Pancreas (tissue), 10 donors: ENCODE measurements around the gene EP300. TPM values are rescaled to one million over a fixed set of nuclear protein-coding genes. Genes with fewer than 3 reads are reported as not detected.

Experiments
- ATAC-seq, 4 donors: fragments of 200-7000 bp; cut with Tn5 transposase; one replicate each; pipeline versions ENCODE4 v1.8.0 to v1.9.1; 2020; ENCODE audit warnings: mild to moderate bottlenecking in 4 of 4, moderate library complexity in 4 of 4
- DNase-seq, 6 donors: peaks; one replicate each; pipeline ENCODE4 v3.0.0-alpha.2; 2020
- FAIRE-seq: peaks from 2 replicates; lab custom pipeline; 2012; peaks lifted over from hg19 to GRCh38; lab: Jason Lieb, UNC
- H3K27ac ChIP-seq, 4 donors: fragments of 200-600 bp; sonication (generic); 1 replicate in 3 of 4; 2 replicates in 1 of 4; pipeline versions ENCODE4 v1.5.0 to v1.8.0; 2020
- H3K27me3 ChIP-seq, 4 donors: fragments of 200-600 bp; one replicate each; pipeline ENCODE4 v1.8.0; 2021
- H3K36me3 ChIP-seq, 3 donors: fragments of 200-600 bp; sonication (generic) in 1 of 3; one replicate each; pipeline versions ENCODE4 v1.5.0 to v1.8.0; 2020 to 2021
- H3K4me1 ChIP-seq, 3 donors: fragments of 200-600 bp; one replicate each; pipeline ENCODE4 v1.8.0; 2021
- H3K4me3 ChIP-seq, 4 donors: fragments of 200-600 bp; sonication (generic) in 2 of 4; one replicate each; pipeline versions ENCODE4 v1.5.0 to v1.8.0; 2020 to 2021
- H3K9me3 ChIP-seq, 4 donors: fragments of 200-600 bp; one replicate each; pipeline ENCODE4 v1.8.0; 2021
- CTCF ChIP-seq, 4 donors: fragments of 200-600 bp; sonication (generic) in 3 of 4; IDR thresholded peaks; one replicate each; pipeline versions ENCODE4 v1.5.0 to v1.8.0; 2021; ENCODE audit warnings: antibody characterized with exemption in 4 of 4
- WGBS, 2 donors: extraction: QIAGEN DNeasy Blood & Tissue Kit; methylation state at CpG; one replicate each; pipeline ENCODE4 v1.1.7; 2013; 5-methylcytosine and 5-hydroxymethylcytosine counted together
- intact Hi-C, 3 donors: fragments of 100-400 bp; cut with DNase I; formaldehyde crosslinking; loops; one replicate each; pipeline versions ENCODE4 v1.11.1 to v1.14.2; 2022
- polyA plus RNA-seq, 2 donors: library from polyadenylated mRNA; stranded (reverse); fragments of 200-250 nt; gene quantifications; one replicate each; pipeline ENCODE4 v1.2.3, GENCODE V29; 2013
- total RNA-seq, 6 donors: library from RNA; stranded (reverse); fragmentation: NEBNext Ultra II Directional in 4 of 6; extraction: Animal tissue kit (Norgen Biotek cat#: 25700) in 4 of 6; gene quantifications; one replicate each; pipeline versions ENCODE4 v1.2.1 to v1.2.4, GENCODE V29; 2021 to 2023
- donor health status: healthy with polysubstance abuse.
- donor health status: DM: no; HTN: no; CAD: no; lungs with moderate emphysema.
- donor health status: DM: no; HTN: no; CAD: no.
- donor health status: control.
- donor health status: control.
- donor health status: Bipolar disorder and iron deficiency.
- donor health status: DM: yes; HTN: yes; CAD: no.
- donor health status: DM: no; HTN: no; CAD: no.
- donor health status: DM: no; HTN: no; CAD: no.
- donor health status: DM: yes; HTN: yes; CAD: no.

The EP300 gene
- total and polyA plus RNA-seq, 8 donors, result 10.0 to 39.7 (median 24.6) TPM

- peaks cover 0 to 39% (median 6%) of the 10 kb centered on the region in 3 donors for H3K36me3 ChIP-seq
- ATAC-seq (no peak), FAIRE-seq (no peak), DNase-seq (no peak)
- intact Hi-C loops, result no loop called here
- H3K27me3 ChIP-seq, result no peaks in the 10 kb centered on the region
- WGBS, 2 donors, result 93% methylated on average over 9 of the region's 9 CpGs
- no peak for TF ChIP-seq CTCF (IDR thresholded peaks at IDR 0.05)
- no peak overlapping the region for H3K27ac ChIP-seq
- H3K9me3 ChIP-seq, result no peaks in the 10 kb centered on the region
- no peaks in the 10 kb centered on the region for H3K4me1 ChIP-seq
- H3K4me3 ChIP-seq, result no peak overlapping the region
These were observed 130.6 kb downstream of the EP300 start for GRCh38 chr22:41222846-41223507.

GRCh38 chr22:41223535-41223934 lies 131.1 kb downstream of the EP300 start:
- intact Hi-C loops, result no loop called here
- TF ChIP-seq CTCF (IDR thresholded peaks at IDR 0.05), result no peak
- H3K36me3 ChIP-seq, result peaks cover 0 to 39% (median 9%) of the 10 kb centered on the region in 3 donors
- no peak overlapping the region for H3K27ac ChIP-seq
- no peak for DNase-seq
- no peaks in the 10 kb centered on the region for H3K4me1 ChIP-seq
- 83 to 85% methylated on average over 7 of the region's 7 CpGs for WGBS, 2 donors
- H3K27me3 ChIP-seq, result no peaks in the 10 kb centered on the region
- FAIRE-seq, result no peak
- no peak for ATAC-seq
- H3K4me3 ChIP-seq, result no peak overlapping the region
- H3K9me3 ChIP-seq, result no peaks in the 10 kb centered on the region

- intact Hi-C loops, result no loop called here
- TF ChIP-seq CTCF (IDR thresholded peaks at IDR 0.05), result no peak
- FAIRE-seq (no peak), DNase-seq (no peak), ATAC-seq (peak in 3 of 4 donors; percentile 21 to 80 (median 58))
- Histone ChIP-seq H3K27me3 (no peaks in the 10 kb centered on the region), H3K27ac (no peak overlapping the region), H3K36me3 (peaks cover 0 to 31% (median 9%) of the 10 kb centered on the region in 3 donors), H3K4me3 (no peak overlapping the region), H3K9me3 (no peaks in the 10 kb centered on the region), H3K4me1 (no peaks in the 10 kb centered on the region)
- 94 to 95% methylated on average over 26 of the region's 26 CpGs for WGBS, 2 donors
These were observed 134.6 kb downstream of the EP300 start for GRCh38 chr22:41226723-41227655.

- H3K4me3 ChIP-seq, result no peak overlapping the region
- FAIRE-seq, result no peak
- H3K4me1 ChIP-seq, result no peaks in the 10 kb centered on the region
- no peaks in the 10 kb centered on the region for H3K9me3 ChIP-seq
- 86 to 89% methylated on average over 6 of the region's 6 CpGs for WGBS, 2 donors
- DNase-seq, result no peak
- peaks cover 0 to 23% (median 9%) of the 10 kb centered on the region in 3 donors for H3K36me3 ChIP-seq
- H3K27me3 ChIP-seq, result no peaks in the 10 kb centered on the region
- H3K27ac ChIP-seq, result no peak overlapping the region
- ATAC-seq, result no peak
- intact Hi-C loops, result no loop called here
- TF ChIP-seq CTCF (IDR thresholded peaks at IDR 0.05), result no peak
These were observed 136.8 kb downstream of the EP300 start for GRCh38 chr22:41229215-41229614.

Other genes starting within 250 kb of the EP300 start
- gene ST13, start 236.0 kb upstream of the EP300 start, total RNA-seq, result 100 to 1,000 TPM in 4 of 6 donors, 10 to 100 TPM in 2; 83.7 to 142 (median 107) TPM
- 10 to 100 TPM; 30.4 to 83.3 TPM for gene ST13, start 236.0 kb upstream of the EP300 start, polyA plus RNA-seq
- gene XPNPEP3, start 235.4 kb upstream of the EP300 start, total RNA-seq, result 10 to 100 TPM in 3 of 6 donors, 1 to 10 TPM in 3; 8.5 to 13.6 (median 10.0) TPM
- gene XPNPEP3, start 235.4 kb upstream of the EP300 start, polyA plus RNA-seq, result 1 to 10 TPM; 4.0 to 5.1 TPM
- not detected for gene DNAJB7, start 230.5 kb upstream of the EP300 start, total RNA-seq
- gene DNAJB7, start 230.5 kb upstream of the EP300 start, polyA plus RNA-seq, result under 1 TPM in 1 of 2 donors, not detected in 1; 0.02 TPM
- gene RBX1, start 141.2 kb upstream of the EP300 start, total RNA-seq, result 10 to 100 TPM in 4 of 6 donors, 1 to 10 TPM in 2; 9.9 to 18.3 (median 14.0) TPM
- gene RBX1, start 141.2 kb upstream of the EP300 start, polyA plus RNA-seq, result 10 to 100 TPM; 29.6 to 38.7 TPM
- gene L3MBTL2, start 112.7 kb downstream of the EP300 start, total RNA-seq, result 10 to 100 TPM in 2 of 6 donors, 1 to 10 TPM in 4; 7.9 to 13.2 (median 9.4) TPM
- gene L3MBTL2, start 112.7 kb downstream of the EP300 start, polyA plus RNA-seq, result 10 to 100 TPM; 11.9 to 15.9 TPM
- 1 to 10 TPM in 5 of 6 donors, under 1 TPM in 1; 0.95 to 3.1 (median 1.6) TPM for gene CHADL, start 148.3 kb downstream of the EP300 start, total RNA-seq
- gene CHADL, start 148.3 kb downstream of the EP300 start, polyA plus RNA-seq, result 1 to 10 TPM; 4.5 to 4.9 TPM
- 10 to 100 TPM; 26.8 to 42.2 (median 30.6) TPM for gene RANGAP1, start 193.6 kb downstream of the EP300 start, total RNA-seq
- 10 to 100 TPM; 68.2 to 87.9 TPM for gene RANGAP1, start 193.6 kb downstream of the EP300 start, polyA plus RNA-seq
- gene ZC3H7B, start 208.9 kb downstream of the EP300 start, total RNA-seq, result 10 to 100 TPM; 20.9 to 46.8 (median 27.0) TPM
- 10 to 100 TPM; 24.7 to 36.3 TPM for gene ZC3H7B, start 208.9 kb downstream of the EP300 start, polyA plus RNA-seq